HepG2 (cell line): ENCODE results near the gene ZNF507. TPM values are rescaled to one million over a fixed set of nuclear protein-coding genes. Genes with fewer than 3 reads are reported as not detected.

ENCODE experiments used
- FOSL1 ChIP-seq: sonication (generic); formaldehyde crosslinking; IDR thresholded peaks from 2 replicates; pipeline ENCODE4 v1.9.0; 2021; ENCODE audit warnings: missing genetic modification reagents, borderline replicate concordance
- KAT7 ChIP-seq: IDR thresholded peaks from 2 replicates; pipeline ENCODE4 v1.6.1; 2018; ENCODE audit warnings: borderline replicate concordance, missing compliant biosample characterization
- KDM1A ChIP-seq: IDR thresholded peaks from 2 replicates; pipeline ENCODE4 v1.6.1; 2016; ENCODE audit warnings: missing compliant biosample characterization
- NAIF1 ChIP-seq: sonication (generic); formaldehyde crosslinking; IDR thresholded peaks from 2 replicates; pipeline ENCODE4 v1.5.0; 2020; ENCODE audit warnings: mild to moderate bottlenecking, missing genetic modification reagents, borderline replicate concordance
- RAD21 ChIP-seq: fragments of 450-650 bp; formaldehyde crosslinking; IDR thresholded peaks from 2 replicates; pipeline ENCODE4 v1.5.0; 2020; ENCODE audit warnings: mild to moderate bottlenecking
- SOX6 ChIP-seq, 2 experiments: fragments of 450-650 bp in 1 of 2; sonication (generic) in 1 of 2; formaldehyde crosslinking in 1 of 2; IDR thresholded peaks; 2 replicates each; pipeline versions ENCODE4 v1.4.0 to v1.6.1; 2017 to 2020; ENCODE audit warnings: antibody characterized with exemption in 1 of 2, mild to moderate bottlenecking in 1 of 2, missing genetic modification reagents in 1 of 2
- SRF ChIP-seq: IDR thresholded peaks from 2 replicates; pipeline ENCODE4 v1.6.1; 2011; ENCODE audit warnings: mild to moderate bottlenecking, low read depth, low read length, moderate library complexity
- ZNF264 ChIP-seq: sonication (generic); formaldehyde crosslinking; IDR thresholded peaks from 2 replicates; pipeline ENCODE4 v1.4.0; 2020; ENCODE audit warnings: missing genetic modification reagents
- polyA plus RNA-seq, 8 experiments: library from polyadenylated mRNA; depleted of rRNA in 3 of 8; stranded (reverse) in 7 of 8; unstranded in 1 of 8; fragments of >200 nt; fragmentation: Illumina TruSeq in 4 of 8; extraction: Trizol in 4 of 8; gene quantifications; 2 replicates each; pipeline versions ENCODE4 v1.2.1 to v1.2.3, GENCODE V29; 2011 to 2016; ENCODE audit warnings: low read depth in 4 of 8, missing spikeins in 1 of 8, mixed read lengths in 1 of 8; ENCODE audit not compliant: insufficient read depth in 1 of 8
- total RNA-seq, 5 experiments: library from RNA; depleted of rRNA; stranded (reverse); fragments of >200 nt; fragmentation: Illumina TruSeq; extraction: Trizol; gene quantifications; 2 replicates each; pipeline ENCODE4 v1.2.3, GENCODE V29; 2016; ENCODE audit warnings: low read depth in 1 of 5
- TF ChIP-seq, protein P1 (sequence below): sonication (generic); formaldehyde crosslinking; conservative IDR thresholded peaks from 2 replicates; pipeline ENCODE4 v1.4.0; 2020; ENCODE audit warnings: mild to moderate bottlenecking, missing genetic modification reagents, moderate library complexity

Gene ZNF507
- total and polyA plus RNA-seq, 2 of the 13 experiments (the other 11 are each of a cell fraction or from before 2014, with no cell fraction given) = 7.3 to 10.9 TPM

- TF ChIP-seq RAD21 (no peak), FOSL1 (CRISPR knock-in tag) (no peak), SRF (peak; percentile 65), KDM1A (CRISPR knock-in tag) (peak; percentile 39; the same call in 1 of the 2 replicates), KAT7 (CRISPR knock-in tag) (no peak), ZNF264 (CRISPR knock-in tag) (no peak), NAIF1 (CRISPR knock-in tag) (0 out of 2 replicates have a peak, but pooled peaks have one; percentile 32), SOX6 (IDR thresholded peaks at IDR 0.05) (no peak), SOX6 (CRISPR knock-in tag; IDR thresholded peaks at IDR 0.05) (peak; percentile 58)
- TF ChIP-seq, protein P1, sequence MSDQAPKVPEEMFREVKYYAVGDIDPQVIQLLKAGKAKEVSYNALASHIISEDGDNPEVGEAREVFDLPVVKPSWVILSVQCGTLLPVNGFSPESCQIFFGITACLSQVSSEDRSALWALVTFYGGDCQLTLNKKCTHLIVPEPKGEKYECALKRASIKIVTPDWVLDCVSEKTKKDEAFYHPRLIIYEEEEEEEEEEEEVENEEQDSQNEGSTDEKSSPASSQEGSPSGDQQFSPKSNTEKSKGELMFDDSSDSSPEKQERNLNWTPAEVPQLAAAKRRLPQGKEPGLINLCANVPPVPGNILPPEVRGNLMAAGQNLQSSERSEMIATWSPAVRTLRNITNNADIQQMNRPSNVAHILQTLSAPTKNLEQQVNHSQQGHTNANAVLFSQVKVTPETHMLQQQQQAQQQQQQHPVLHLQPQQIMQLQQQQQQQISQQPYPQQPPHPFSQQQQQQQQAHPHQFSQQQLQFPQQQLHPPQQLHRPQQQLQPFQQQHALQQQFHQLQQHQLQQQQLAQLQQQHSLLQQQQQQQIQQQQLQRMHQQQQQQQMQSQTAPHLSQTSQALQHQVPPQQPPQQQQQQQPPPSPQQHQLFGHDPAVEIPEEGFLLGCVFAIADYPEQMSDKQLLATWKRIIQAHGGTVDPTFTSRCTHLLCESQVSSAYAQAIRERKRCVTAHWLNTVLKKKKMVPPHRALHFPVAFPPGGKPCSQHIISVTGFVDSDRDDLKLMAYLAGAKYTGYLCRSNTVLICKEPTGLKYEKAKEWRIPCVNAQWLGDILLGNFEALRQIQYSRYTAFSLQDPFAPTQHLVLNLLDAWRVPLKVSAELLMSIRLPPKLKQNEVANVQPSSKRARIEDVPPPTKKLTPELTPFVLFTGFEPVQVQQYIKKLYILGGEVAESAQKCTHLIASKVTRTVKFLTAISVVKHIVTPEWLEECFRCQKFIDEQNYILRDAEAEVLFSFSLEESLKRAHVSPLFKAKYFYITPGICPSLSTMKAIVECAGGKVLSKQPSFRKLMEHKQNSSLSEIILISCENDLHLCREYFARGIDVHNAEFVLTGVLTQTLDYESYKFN (CRISPR knock-in tag) = peak; percentile 73
Measured at GRCh38 chr19:32336259-32337083, 8.9 kb upstream of the ZNF507 start (continued).
